ENCODE results near the gene ZBTB16. TPM values are rescaled to one million over a fixed set of nuclear protein-coding genes. Genes with fewer than 3 reads are reported as not detected.

The ZBTB16 gene
- total RNA-seq, 1 experiment from 2014 or later = 0.44 TPM

GRCh38 chr11:114063149-114063828 lies 3.8 kb downstream of the ZBTB16 start:
- Histone ChIP-seq H3K4me1 (replicated peaks; ENCODE audit: insufficient read depth) (no peaks in the 10 kb centered on the region), H3K9me2 (ENCODE audit: insufficient read depth) (no peaks in the 10 kb centered on the region), H3K4me3 (no peak overlapping the region), H2AFZ (no peak overlapping the region), H3K4me2 (no peak overlapping the region), H3K27me3 (ENCODE audit: insufficient read depth, low read depth) (peaks cover 72% of the 10 kb centered on the region), H3K36me3 (ENCODE audit: low read depth) (no peaks in the 10 kb centered on the region), H3K27ac (no peak overlapping the region), H4K20me1 (ENCODE audit: insufficient read depth) (no peaks in the 10 kb centered on the region), H3K79me2 (ENCODE audit: low read depth) (no peaks in the 10 kb centered on the region), H3K9me3 (ENCODE audit: insufficient read depth, low read depth) (no peaks in the 10 kb centered on the region), H3F3A (ENCODE audit: insufficient read depth, low read depth) (no peaks in the 10 kb centered on the region)
- no peak for DNase-seq
- no TSS peak for BruUV-seq (replicated peaks)
- no peak for TF ChIP-seq CTCF (conservative IDR thresholded peaks at IDR 0.05)
- no peak for TF ChIP-seq EZH2 (IDR thresholded peaks at IDR 0.05; ENCODE audit: low read depth)
- POLR2A ChIA-PET (ENCODE audit: unreplicated experiment) = no interaction called here
- CTCF ChIA-PET = no interaction called here
- intact Hi-C loops (cut with micrococcal nuclease; ENCODE audit: unreplicated experiment) = no loop called here

GRCh38 chr11:114063829-114064201 lies 4.3 kb downstream of the ZBTB16 start:
- Histone ChIP-seq H3F3A (ENCODE audit: insufficient read depth, low read depth) (no peaks in the 10 kb centered on the region), H3K9me3 (ENCODE audit: insufficient read depth, low read depth) (no peaks in the 10 kb centered on the region), H3K27me3 (ENCODE audit: insufficient read depth, low read depth) (peaks cover 72% of the 10 kb centered on the region), H2AFZ (no peak overlapping the region), H3K36me3 (ENCODE audit: low read depth) (no peaks in the 10 kb centered on the region), H4K20me1 (ENCODE audit: insufficient read depth) (no peaks in the 10 kb centered on the region), H3K4me2 (no peak overlapping the region), H3K4me1 (replicated peaks; ENCODE audit: insufficient read depth) (no peaks in the 10 kb centered on the region), H3K4me3 (no peak overlapping the region), H3K79me2 (ENCODE audit: low read depth) (no peaks in the 10 kb centered on the region), H3K9me2 (ENCODE audit: insufficient read depth) (no peaks in the 10 kb centered on the region), H3K27ac (no peak overlapping the region)
- POLR2A ChIA-PET (ENCODE audit: unreplicated experiment) = no interaction called here
- DNase-seq = no peak
- CTCF ChIA-PET = no interaction called here
- no TSS peak for BruUV-seq (replicated peaks)
- TF ChIP-seq EZH2 (IDR thresholded peaks at IDR 0.05; ENCODE audit: low read depth) (no peak), CTCF (conservative IDR thresholded peaks at IDR 0.05) (no peak)
- intact Hi-C loops (cut with micrococcal nuclease; ENCODE audit: unreplicated experiment) = no loop called here

GRCh38 chr11:114064216-114064615 lies 4.7 kb downstream of the ZBTB16 start:
- Histone ChIP-seq H2AFZ (no peak overlapping the region), H3K36me3 (ENCODE audit: low read depth) (no peaks in the 10 kb centered on the region), H3K9me2 (ENCODE audit: insufficient read depth) (no peaks in the 10 kb centered on the region), H3K4me3 (no peak overlapping the region), H4K20me1 (ENCODE audit: insufficient read depth) (no peaks in the 10 kb centered on the region), H3K27ac (no peak overlapping the region), H3K4me2 (no peak overlapping the region), H3F3A (ENCODE audit: insufficient read depth, low read depth) (no peaks in the 10 kb centered on the region), H3K79me2 (ENCODE audit: low read depth) (no peaks in the 10 kb centered on the region), H3K9me3 (ENCODE audit: insufficient read depth, low read depth) (no peaks in the 10 kb centered on the region), H3K4me1 (replicated peaks; ENCODE audit: insufficient read depth) (no peaks in the 10 kb centered on the region), H3K27me3 (ENCODE audit: insufficient read depth, low read depth) (peaks cover 73% of the 10 kb centered on the region)
- no TSS peak for BruUV-seq (replicated peaks)
- no peak for DNase-seq
- POLR2A ChIA-PET (ENCODE audit: unreplicated experiment) = no interaction called here
- TF ChIP-seq EZH2 (IDR thresholded peaks at IDR 0.05; ENCODE audit: low read depth) (no peak), CTCF (conservative IDR thresholded peaks at IDR 0.05) (no peak)
- intact Hi-C loops (cut with micrococcal nuclease; ENCODE audit: unreplicated experiment) = no loop called here
- CTCF ChIA-PET = no interaction called here
